ENCODE results near the gene MYLK4.

MYLK4 gene

GRCh38 chr6:2651536-2651935 lies 99.2 kb downstream of the MYLK4 start:
- no peak overlapping the region for H3K18ac ChIP-seq (ENCODE audit: low read depth in 1 of 2, low read length in 2 of 2)
- no peak overlapping the region for H2AFZ ChIP-seq (ENCODE audit: low read depth, low read length)
- no peak overlapping the region for H4K91ac ChIP-seq (ENCODE audit: low read length)
- H3K9me3 ChIP-seq (ENCODE audit: control insufficient read depth, low read length), result peaks cover 13% of the 10 kb centered on the region
- no peak overlapping the region for H2BK12ac ChIP-seq (ENCODE audit: low read length in 2 of 2)
- no peak overlapping the region for H2BK15ac ChIP-seq (ENCODE audit: low read depth, poor library complexity, severe bottlenecking)
- WGBS, result no CpG with 5 or more reads among the region's 1 CpG
- H3K79me1 ChIP-seq (replicated peaks; ENCODE audit: low read length, poor library complexity, severe bottlenecking), result no peaks in the 10 kb centered on the region
- H3K27me3 ChIP-seq (ENCODE audit: control insufficient read depth in 1 of 2, insufficient read depth in 1 of 2, low read length in 2 of 2), result peaks cover 0 to 9% of the 10 kb centered on the region in 2 experiments
- H3K36me3 ChIP-seq (ENCODE audit: control insufficient read depth in 1 of 2, insufficient read depth in 2 of 2, low read depth in 1 of 2, low read length in 2 of 2), result no peaks in the 10 kb centered on the region
- H2AK5ac ChIP-seq (ENCODE audit: low read length, severe bottlenecking), result no peak overlapping the region
- H2BK120ac ChIP-seq (ENCODE audit: low read depth, low read length), result no peak overlapping the region
- H4K8ac ChIP-seq (ENCODE audit: low read length), result no peak overlapping the region
- no peak overlapping the region for H3K4me2 ChIP-seq (ENCODE audit: low read length, poor library complexity, severe bottlenecking)
- DNase-seq, result no peak
- no peak overlapping the region for H3K9ac ChIP-seq (ENCODE audit: low read length)
- no peaks in the 10 kb centered on the region for H3K4me1 ChIP-seq (ENCODE audit: control insufficient read depth, insufficient read depth, low read depth, low read length)
- no peak overlapping the region for H3K4me3 ChIP-seq (ENCODE audit: insufficient read depth in 1 of 2, low read depth in 1 of 2, low read length in 2 of 2)
- no peak overlapping the region for H3K27ac ChIP-seq (ENCODE audit: low read length, poor library complexity, severe bottlenecking)
- no peak overlapping the region for H3K23ac ChIP-seq (ENCODE audit: low read length in 2 of 2)
- H3K4ac ChIP-seq (ENCODE audit: low read depth in 1 of 2, low read length in 2 of 2), result no peak overlapping the region
- H2BK5ac ChIP-seq (ENCODE audit: low read depth, low read length, poor library complexity, severe bottlenecking), result no peak overlapping the region
- H3K14ac ChIP-seq (ENCODE audit: low read length in 2 of 2), result no peak overlapping the region

DNA sequence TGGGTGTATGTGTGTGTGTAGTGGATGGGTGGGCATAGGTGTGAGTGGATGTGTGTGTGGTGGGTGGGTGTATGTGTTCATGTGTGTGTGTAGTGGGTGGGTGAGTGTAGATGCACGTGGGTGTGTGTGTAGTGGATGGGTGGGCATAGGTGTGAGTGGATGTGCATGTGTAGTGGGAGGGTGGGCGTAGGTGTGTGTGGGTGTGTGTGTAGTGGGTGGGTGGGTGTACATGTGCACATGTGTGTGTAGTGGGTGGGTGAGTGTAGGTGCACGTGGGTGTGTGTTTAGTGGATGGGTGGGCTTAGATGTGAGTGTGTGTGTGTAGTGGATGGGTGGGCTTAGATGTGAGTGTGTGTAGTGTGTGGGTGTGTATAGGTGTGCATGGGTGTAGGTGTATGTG lies 104.4 kb downstream of the MYLK4 start:
- no peak overlapping the region for H2BK12ac ChIP-seq (ENCODE audit: low read length in 2 of 2)
- H4K8ac ChIP-seq (ENCODE audit: low read length), result no peak overlapping the region
- H3K23ac ChIP-seq (ENCODE audit: low read length in 2 of 2), result no peak overlapping the region
- H2BK5ac ChIP-seq (ENCODE audit: low read depth, low read length, poor library complexity, severe bottlenecking), result no peak overlapping the region
- no peaks in the 10 kb centered on the region for H3K4me1 ChIP-seq (ENCODE audit: control insufficient read depth, insufficient read depth, low read depth, low read length)
- H2AK5ac ChIP-seq (ENCODE audit: low read length, severe bottlenecking), result no peak overlapping the region
- no peak overlapping the region for H3K4ac ChIP-seq (ENCODE audit: low read depth in 1 of 2, low read length in 2 of 2)
- H3K9me3 ChIP-seq (ENCODE audit: control insufficient read depth, low read length), result no peaks in the 10 kb centered on the region
- no peak overlapping the region for H3K27ac ChIP-seq (ENCODE audit: low read length, poor library complexity, severe bottlenecking)
- H3K27me3 ChIP-seq (ENCODE audit: control insufficient read depth in 1 of 2, insufficient read depth in 1 of 2, low read length in 2 of 2), result peaks cover 26 to 41% of the 10 kb centered on the region in 2 experiments
- H2BK120ac ChIP-seq (ENCODE audit: low read depth, low read length), result no peak overlapping the region
- H4K91ac ChIP-seq (ENCODE audit: low read length), result no peak overlapping the region
- no peak overlapping the region for H3K4me3 ChIP-seq (ENCODE audit: insufficient read depth in 1 of 2, low read depth in 1 of 2, low read length in 2 of 2)
- DNase-seq, result no peak
- no peak overlapping the region for H2AFZ ChIP-seq (ENCODE audit: low read depth, low read length)
- no peak overlapping the region for H3K4me2 ChIP-seq (ENCODE audit: low read length, poor library complexity, severe bottlenecking)
- no peak overlapping the region for H3K9ac ChIP-seq (ENCODE audit: low read length)
- H3K36me3 ChIP-seq (ENCODE audit: control insufficient read depth in 1 of 2, insufficient read depth in 2 of 2, low read depth in 1 of 2, low read length in 2 of 2), result no peaks in the 10 kb centered on the region
- no peak overlapping the region for H3K18ac ChIP-seq (ENCODE audit: low read depth in 1 of 2, low read length in 2 of 2)
- no peak overlapping the region for H3K14ac ChIP-seq (ENCODE audit: low read length in 2 of 2)
- 69% methylated on average over 3 of the region's 3 CpGs for WGBS
- H2BK15ac ChIP-seq (ENCODE audit: low read depth, poor library complexity, severe bottlenecking), result no peak overlapping the region
- H3K79me1 ChIP-seq (replicated peaks; ENCODE audit: low read length, poor library complexity, severe bottlenecking), result no peaks in the 10 kb centered on the region

GRCh38 chr6:2643935-2644539 lies 106.7 kb downstream of the MYLK4 start:
- Histone ChIP-seq H2AK5ac (ENCODE audit: low read length, severe bottlenecking) (no peak overlapping the region), H3K18ac (ENCODE audit: low read depth in 1 of 2, low read length in 2 of 2) (no peak overlapping the region), H2BK12ac (ENCODE audit: low read length in 2 of 2) (no peak overlapping the region), H3K4me3 (ENCODE audit: insufficient read depth in 1 of 2, low read depth in 1 of 2, low read length in 2 of 2) (no peak overlapping the region), H3K4ac (ENCODE audit: low read depth in 1 of 2, low read length in 2 of 2) (no peak overlapping the region), H3K79me1 (replicated peaks; ENCODE audit: low read length, poor library complexity, severe bottlenecking) (no peaks in the 10 kb centered on the region), H3K27ac (ENCODE audit: low read length, poor library complexity, severe bottlenecking) (no peak overlapping the region), H4K91ac (ENCODE audit: low read length) (no peak overlapping the region), H3K4me1 (ENCODE audit: control insufficient read depth, insufficient read depth, low read depth, low read length) (no peaks in the 10 kb centered on the region), H4K8ac (ENCODE audit: low read length) (no peak overlapping the region), H3K4me2 (ENCODE audit: low read length, poor library complexity, severe bottlenecking) (no peak overlapping the region), H3K27me3 (ENCODE audit: control insufficient read depth in 1 of 2, insufficient read depth in 1 of 2, low read length in 2 of 2) (peaks cover 31 to 63% of the 10 kb centered on the region in 2 experiments), H3K36me3 (ENCODE audit: control insufficient read depth in 1 of 2, insufficient read depth in 2 of 2, low read depth in 1 of 2, low read length in 2 of 2) (no peaks in the 10 kb centered on the region), H2BK15ac (ENCODE audit: low read depth, poor library complexity, severe bottlenecking) (no peak overlapping the region), H3K9me3 (ENCODE audit: control insufficient read depth, low read length) (no peaks in the 10 kb centered on the region), H3K23ac (ENCODE audit: low read length in 2 of 2) (no peak overlapping the region), H3K14ac (ENCODE audit: low read length in 2 of 2) (no peak overlapping the region), H2BK120ac (ENCODE audit: low read depth, low read length) (no peak overlapping the region), H3K9ac (ENCODE audit: low read length) (no peak overlapping the region), H2BK5ac (ENCODE audit: low read depth, low read length, poor library complexity, severe bottlenecking) (no peak overlapping the region), H2AFZ (ENCODE audit: low read depth, low read length) (no peak overlapping the region)
- no peak for DNase-seq
- 80% methylated on average over 5 of the region's 5 CpGs for WGBS

DNA sequence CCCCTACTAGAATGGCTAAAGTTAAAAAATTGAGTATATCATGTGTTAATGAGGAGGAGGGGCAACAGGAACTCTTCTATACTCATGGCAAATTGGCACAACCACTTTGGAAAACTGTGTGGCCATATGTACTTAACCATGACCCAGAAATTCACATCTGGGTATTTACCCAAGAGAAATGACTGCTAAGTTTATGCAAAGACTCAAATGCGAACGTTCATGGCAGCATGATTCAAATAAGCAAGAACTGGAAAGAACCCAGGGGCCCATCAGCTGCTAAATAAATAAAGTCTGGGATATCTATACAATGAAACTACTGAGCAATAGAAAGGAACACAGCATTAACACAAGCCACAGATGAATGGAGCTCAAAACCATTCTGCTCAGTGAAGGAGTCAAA lies 107.6 kb downstream of the MYLK4 start:
- H3K79me1 ChIP-seq (replicated peaks; ENCODE audit: low read length, poor library complexity, severe bottlenecking), result no peaks in the 10 kb centered on the region
- H3K14ac ChIP-seq (ENCODE audit: low read length in 2 of 2), result no peak overlapping the region
- H3K9me3 ChIP-seq (ENCODE audit: control insufficient read depth, low read length), result no peaks in the 10 kb centered on the region
- H3K4me2 ChIP-seq (ENCODE audit: low read length, poor library complexity, severe bottlenecking), result no peak overlapping the region
- no peak overlapping the region for H3K18ac ChIP-seq (ENCODE audit: low read depth in 1 of 2, low read length in 2 of 2)
- no peak overlapping the region for H3K27ac ChIP-seq (ENCODE audit: low read length, poor library complexity, severe bottlenecking)
- WGBS, result 94% methylated on average over 2 of the region's 2 CpGs
- peaks cover 31 to 63% of the 10 kb centered on the region in 2 experiments for H3K27me3 ChIP-seq (ENCODE audit: control insufficient read depth in 1 of 2, insufficient read depth in 1 of 2, low read length in 2 of 2)
- H4K8ac ChIP-seq (ENCODE audit: low read length), result no peak overlapping the region
- H3K36me3 ChIP-seq (ENCODE audit: control insufficient read depth in 1 of 2, insufficient read depth in 2 of 2, low read depth in 1 of 2, low read length in 2 of 2), result no peaks in the 10 kb centered on the region
- no peak overlapping the region for H4K91ac ChIP-seq (ENCODE audit: low read length)
- H3K9ac ChIP-seq (ENCODE audit: low read length), result no peak overlapping the region
- H2AK5ac ChIP-seq (ENCODE audit: low read length, severe bottlenecking), result no peak overlapping the region
- no peak overlapping the region for H3K23ac ChIP-seq (ENCODE audit: low read length in 2 of 2)
- no peak overlapping the region for H2BK12ac ChIP-seq (ENCODE audit: low read length in 2 of 2)
- no peak overlapping the region for H2AFZ ChIP-seq (ENCODE audit: low read depth, low read length)
- no peak for DNase-seq
- H3K4me3 ChIP-seq (ENCODE audit: insufficient read depth in 1 of 2, low read depth in 1 of 2, low read length in 2 of 2), result no peak overlapping the region
- no peak overlapping the region for H2BK120ac ChIP-seq (ENCODE audit: low read depth, low read length)
- H2BK15ac ChIP-seq (ENCODE audit: low read depth, poor library complexity, severe bottlenecking), result no peak overlapping the region
- H3K4ac ChIP-seq (ENCODE audit: low read depth in 1 of 2, low read length in 2 of 2), result no peak overlapping the region
- no peak overlapping the region for H2BK5ac ChIP-seq (ENCODE audit: low read depth, low read length, poor library complexity, severe bottlenecking)
- no peaks in the 10 kb centered on the region for H3K4me1 ChIP-seq (ENCODE audit: control insufficient read depth, insufficient read depth, low read depth, low read length)
